NB4 (cell line): Measurements from ENCODE around the gene PPP1R9A.

Experiments
- CTCF ChIP-seq: IDR thresholded peaks from one replicate; pipeline ENCODE4 v1.5.1; 2012; ENCODE audit warnings: low read depth, low read length
- POLR2A ChIP-seq: IDR thresholded peaks from 2 replicates; pipeline ENCODE4 v1.6.1; 2011; ENCODE audit warnings: mild to moderate bottlenecking; ENCODE audit not compliant: insufficient read length; ENCODE audit errors: extremely low read depth

GRCh38 chr7:95286096-95286495, 378.7 kb downstream of the PPP1R9A start:
- TF ChIP-seq POLR2A (no peak), CTCF (no peak)
